ENCODE results near the gene SMARCAL1.

SMARCAL1 gene

DNA sequence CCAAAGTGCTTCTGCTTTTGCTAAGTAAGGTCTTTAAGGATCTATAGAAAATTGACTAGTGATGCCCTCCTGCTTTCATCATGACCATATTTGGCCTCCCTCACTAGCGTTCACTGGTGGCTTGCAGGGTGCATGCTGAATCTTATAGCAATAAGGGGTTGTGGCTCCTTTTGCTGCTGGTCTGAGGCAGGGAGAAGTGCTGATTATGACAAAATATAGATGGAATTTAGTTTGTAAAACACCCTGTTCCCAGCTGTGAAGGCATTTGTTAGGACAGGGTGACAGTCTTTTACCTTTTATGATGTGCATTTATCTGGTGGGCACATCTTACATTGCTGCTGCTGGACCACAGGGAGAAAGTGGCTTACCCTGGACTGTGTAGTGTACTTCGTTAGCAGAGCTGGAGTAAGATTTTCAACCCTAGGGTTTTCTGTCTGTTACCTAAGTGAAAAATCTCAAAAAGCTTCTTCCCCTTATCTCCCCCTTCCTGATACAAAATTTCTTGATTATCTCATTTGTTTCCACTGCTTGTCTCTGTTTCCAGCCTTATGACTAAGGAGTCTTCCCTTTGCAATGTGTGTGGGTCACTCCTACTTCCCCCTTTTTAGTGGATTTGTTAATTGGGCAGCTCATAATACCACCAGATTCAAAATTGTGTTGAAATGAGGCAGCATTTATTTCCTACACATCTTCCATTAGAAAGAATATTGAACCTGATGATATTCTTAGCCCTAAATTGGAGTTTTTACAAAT lies 65.2 kb downstream of the SMARCAL1 start:
- no peak for DNase-seq (ENCODE audit: low read depth in 2 of 2)

GRCh38 chr2:216478151-216478550 lies 65.9 kb downstream of the SMARCAL1 start:
- DNase-seq (ENCODE audit: low read depth in 2 of 2): peak in 1 of 2 experiments; percentile 8

DNA sequence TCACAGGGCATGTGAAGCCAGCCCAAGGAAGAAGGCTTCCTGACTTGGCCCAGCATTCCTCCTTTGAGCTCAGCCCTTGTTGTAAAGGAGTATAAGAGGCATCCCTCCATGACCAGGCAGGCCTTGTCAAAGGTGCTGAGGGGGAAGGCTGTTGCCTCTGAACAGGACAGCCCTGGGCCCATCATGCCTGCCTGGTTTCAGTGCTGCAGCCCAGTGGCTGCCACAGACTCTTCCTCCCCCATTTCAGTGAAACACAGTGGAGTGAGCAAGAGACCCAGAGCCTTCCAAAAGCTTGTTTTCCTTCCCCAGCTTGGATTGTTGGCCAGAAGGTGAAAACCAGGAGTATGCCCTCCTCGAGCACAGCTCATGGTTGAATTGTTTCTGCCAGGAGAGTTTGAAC lies 66.5 kb downstream of the SMARCAL1 start:
- no peak for DNase-seq (ENCODE audit: low read depth in 2 of 2)

- no peak for DNase-seq (ENCODE audit: low read depth in 2 of 2)
Measured at GRCh38 chr2:216480221-216480620, 67.9 kb downstream of the SMARCAL1 start.

DNA sequence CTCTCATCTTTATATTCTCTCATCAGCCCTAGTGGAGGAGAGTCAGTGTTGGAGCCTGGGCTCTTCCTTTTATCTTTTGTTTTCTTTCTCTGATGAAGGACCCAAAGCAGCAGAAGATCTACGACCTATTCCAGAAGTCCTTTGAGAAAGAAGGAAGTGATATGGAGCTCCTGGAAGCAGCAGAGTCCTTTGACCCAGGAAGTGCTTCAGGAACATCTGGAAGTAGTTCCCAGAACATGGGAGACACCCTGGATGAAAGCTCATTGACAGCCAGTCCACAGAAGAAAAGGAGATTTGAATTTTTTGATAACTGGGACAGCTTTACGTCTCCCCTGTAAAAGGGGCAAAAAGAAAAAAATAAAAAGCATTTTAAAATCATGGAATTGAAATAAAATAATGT lies 70.4 kb downstream of the SMARCAL1 start:
- DNase-seq (ENCODE audit: low read depth in 2 of 2): no peak

- DNase-seq (ENCODE audit: low read depth in 2 of 2): no peak
Measured at GRCh38 chr2:216485237-216485636, 73.0 kb downstream of the SMARCAL1 start.

DNA sequence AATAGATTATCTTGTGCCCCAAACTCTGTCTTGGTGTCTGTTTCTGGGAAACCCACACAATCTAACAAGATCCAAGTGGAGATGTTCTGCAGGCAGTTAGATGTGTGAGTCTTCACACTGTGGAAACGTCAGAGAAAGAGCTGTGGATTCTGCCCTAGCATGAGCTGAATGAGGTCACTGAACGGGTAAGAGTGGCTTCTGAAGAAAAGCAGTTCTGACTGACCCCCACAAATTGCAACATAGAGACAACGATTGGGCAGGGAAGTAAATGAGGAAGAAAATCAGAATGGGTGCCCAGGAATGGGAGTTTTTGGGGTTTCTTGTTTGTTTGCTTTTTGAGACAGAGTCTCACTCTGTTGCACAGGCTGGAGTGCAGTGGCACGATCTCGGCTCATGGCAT lies 73.5 kb downstream of the SMARCAL1 start:
- DNase-seq (ENCODE audit: low read depth in 2 of 2): no peak

GRCh38 chr2:216486271-216486670 lies 74.0 kb downstream of the SMARCAL1 start:
- DNase-seq (ENCODE audit: low read depth in 2 of 2): no peak

- DNase-seq (ENCODE audit: low read depth in 2 of 2): no peak
Measured at GRCh38 chr2:216486708-216487107, 74.4 kb downstream of the SMARCAL1 start.

GRCh38 chr2:216490061-216490460 lies 77.8 kb downstream of the SMARCAL1 start:
- peak; percentile 28 to 44 for DNase-seq (ENCODE audit: low read depth in 2 of 2)

- DNase-seq (ENCODE audit: low read depth in 2 of 2): no peak
Measured at GRCh38 chr2:216491793-216492596, 79.7 kb downstream of the SMARCAL1 start.

DNA sequence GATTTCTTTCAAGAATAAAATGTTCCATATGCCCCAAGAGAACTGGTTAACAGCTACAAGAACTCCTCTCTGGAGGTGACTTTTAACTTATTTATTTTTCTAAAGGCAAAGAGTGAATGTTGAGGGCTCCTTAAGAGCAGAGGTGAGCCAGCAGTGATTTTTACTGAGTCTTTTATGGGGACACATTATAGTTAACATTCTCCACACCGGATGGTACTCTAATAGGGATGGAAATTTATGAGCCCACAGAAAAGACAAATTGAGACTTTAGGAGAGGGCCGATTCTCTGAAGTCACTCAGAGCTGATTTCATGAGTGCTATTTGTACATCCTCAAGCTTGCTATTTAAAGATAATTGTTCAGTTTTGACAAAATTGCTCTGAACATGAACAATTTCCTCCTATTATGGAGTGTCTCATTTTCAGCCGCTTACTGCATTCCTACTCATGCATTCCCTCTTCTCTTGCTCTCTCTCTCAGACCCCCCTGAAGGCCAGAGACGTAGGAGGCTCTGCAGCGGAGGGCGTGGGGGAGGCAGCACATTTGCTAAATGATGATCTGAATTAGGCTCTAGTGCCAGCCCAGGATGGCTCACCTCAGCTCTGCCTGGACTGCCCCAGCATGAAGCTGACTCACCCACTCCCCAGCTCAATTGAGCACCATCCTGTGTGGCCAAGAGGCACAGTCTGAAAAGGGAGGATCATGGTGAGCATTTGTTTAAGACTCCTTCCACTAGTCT lies 80.5 kb downstream of the SMARCAL1 start:
- peak; percentile 72 to 73 for DNase-seq (ENCODE audit: low read depth in 2 of 2)

DNA sequence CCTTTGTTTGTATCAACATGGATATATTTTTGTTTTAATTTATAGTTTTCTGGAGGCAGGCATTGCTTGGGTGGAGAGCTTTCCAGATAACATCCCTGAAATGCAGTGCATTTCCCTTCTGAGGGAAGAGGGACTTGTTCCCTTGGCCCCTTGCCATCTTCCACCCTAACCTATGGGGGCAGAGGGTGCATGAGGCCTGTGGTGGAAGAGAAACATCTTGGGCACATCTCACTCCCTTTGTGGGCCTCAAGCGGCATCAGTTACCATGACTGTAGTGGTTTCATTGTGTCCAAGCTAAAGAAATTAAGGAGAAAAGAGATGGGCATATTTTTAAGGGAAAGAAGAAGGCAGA lies 81.0 kb downstream of the SMARCAL1 start:
- DNase-seq (ENCODE audit: low read depth in 2 of 2): no peak

GRCh38 chr2:216495656-216496055 lies 83.4 kb downstream of the SMARCAL1 start:
- DNase-seq (ENCODE audit: low read depth in 2 of 2): peak in 1 of 2 experiments; percentile 24

GRCh38 chr2:216497382-216498069 lies 85.2 kb downstream of the SMARCAL1 start:
- no peak for DNase-seq (ENCODE audit: low read depth in 2 of 2)

DNA sequence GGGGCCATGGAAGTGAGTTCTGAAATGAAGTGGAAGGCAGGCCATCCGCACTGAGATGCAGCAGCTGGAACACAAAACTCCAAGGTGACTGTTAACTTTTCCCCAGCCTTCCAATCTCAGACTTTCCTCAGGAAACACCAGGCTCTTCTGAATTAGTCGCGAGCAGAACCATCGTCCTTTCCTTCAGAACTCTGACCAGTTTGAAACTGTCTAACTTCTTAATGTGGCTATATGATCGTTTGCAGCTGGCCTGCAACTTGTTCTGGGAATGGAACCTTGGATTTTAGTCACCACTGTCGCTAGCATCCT lies 85.7 kb downstream of the SMARCAL1 start:
- no peak for DNase-seq (ENCODE audit: low read depth in 2 of 2)

DNA sequence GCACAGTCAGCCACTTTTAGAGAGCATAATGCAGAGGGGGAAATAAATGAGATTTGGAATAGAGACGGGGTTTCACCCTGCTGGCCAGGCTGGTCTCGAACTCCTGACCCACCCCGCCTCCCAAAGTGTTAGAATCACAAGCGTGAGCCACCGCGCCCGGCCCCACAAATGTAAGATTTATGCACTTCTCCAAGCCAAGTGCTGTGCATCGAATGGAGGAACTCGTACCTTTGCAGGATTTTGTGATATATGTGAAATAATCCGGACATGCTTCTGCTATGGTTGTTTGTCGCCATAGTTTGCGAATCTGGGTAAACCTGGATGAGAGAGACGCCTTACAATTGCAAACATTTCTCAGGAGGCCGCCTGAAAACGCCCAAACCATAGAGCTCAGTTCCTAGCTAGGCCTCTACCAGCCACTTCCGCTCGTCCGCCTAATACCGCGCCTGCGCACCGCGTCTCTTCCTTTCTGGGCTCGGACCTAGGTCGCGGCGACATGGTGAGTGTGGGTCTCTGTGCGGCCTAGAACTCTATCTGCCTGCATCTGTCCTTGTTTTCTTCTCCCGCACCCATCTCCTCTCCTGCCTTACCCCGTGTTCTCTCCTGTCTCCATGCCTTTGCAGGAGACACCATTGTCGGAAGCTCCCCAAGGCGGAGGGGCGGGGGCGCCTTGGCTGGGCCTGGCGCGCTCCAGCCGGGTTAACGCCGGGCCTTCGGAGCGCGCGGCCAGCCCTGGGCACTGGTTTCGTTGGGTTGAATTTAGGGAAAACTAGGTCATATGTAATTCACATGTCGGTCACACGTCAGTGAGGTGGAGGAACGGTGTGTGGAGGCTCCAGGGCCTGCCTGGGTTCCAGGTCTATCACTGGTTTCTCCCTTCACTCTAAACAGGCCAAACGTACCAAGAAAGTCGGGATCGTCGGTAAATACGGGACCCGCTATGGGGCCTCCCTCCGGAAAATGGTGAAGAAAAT lies 86.4 kb downstream of the SMARCAL1 start, which contains the start of gene RPL37A:
Gene RPL37A, plus strand, starts transcription at position 466 of the 974 bp plus-strand sequence. Its CDS starts 31 bp downstream, at position 497.
- peak; percentile 90 to 91 for DNase-seq (ENCODE audit: low read depth in 2 of 2)

DNA sequence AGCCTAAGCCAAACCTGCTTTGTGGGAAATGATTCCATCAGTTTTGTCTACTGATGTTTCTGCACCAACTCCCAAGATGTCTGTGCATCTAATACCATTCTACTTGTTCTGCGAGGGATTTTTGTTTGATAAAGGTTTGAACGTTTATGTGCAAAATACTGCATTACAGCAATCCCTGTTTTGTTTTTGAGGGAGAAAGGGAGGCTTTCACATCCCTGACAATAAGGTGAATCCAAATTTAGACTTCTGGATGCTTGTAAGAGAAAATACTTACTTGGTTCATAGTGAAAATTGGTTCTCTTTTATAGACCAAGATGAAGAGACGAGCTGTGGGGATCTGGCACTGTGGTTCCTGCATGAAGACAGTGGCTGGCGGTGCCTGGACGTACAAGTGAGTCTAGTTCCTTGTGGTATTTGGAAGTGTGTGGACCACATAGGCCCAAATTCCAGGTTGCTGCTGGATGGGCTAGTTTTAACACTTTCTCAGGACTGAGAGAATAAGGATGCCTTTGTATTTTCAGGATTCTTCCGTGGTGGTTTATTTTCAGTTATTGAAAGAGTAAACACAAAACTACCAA lies 87.4 kb downstream of the SMARCAL1 start:
- no peak for DNase-seq (ENCODE audit: low read depth in 2 of 2)

DNA sequence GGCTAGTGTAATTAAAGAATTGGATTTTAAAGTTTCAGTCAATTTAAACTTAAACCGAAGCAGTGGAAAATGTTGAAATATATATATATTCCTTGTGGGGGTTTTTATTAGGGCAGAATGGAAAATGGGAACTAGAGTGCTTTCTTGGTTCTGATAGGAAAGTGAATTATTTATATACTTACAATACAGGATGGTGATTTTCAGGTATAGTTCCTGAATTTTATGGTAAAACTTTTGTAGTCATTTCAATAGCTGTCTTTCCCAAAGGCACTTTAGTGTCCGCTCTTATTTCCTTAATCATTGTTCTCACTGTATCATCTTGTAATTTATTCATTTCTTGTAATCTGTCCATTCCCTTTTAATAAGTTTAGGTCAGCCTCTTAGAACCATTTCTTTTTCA lies 88.3 kb downstream of the SMARCAL1 start:
- DNase-seq (ENCODE audit: low read depth in 2 of 2): no peak

- DNase-seq (ENCODE audit: low read depth in 2 of 2): no peak
Measured at GRCh38 chr2:216501854-216502253, 89.6 kb downstream of the SMARCAL1 start.

Data from fibroblast of skin of left biceps (primary cell).